BLaER1 treated with 17β-estradiol and CSF1 and Interleukin-3, amounts not matched to agents 10 nM and 100 nM (cell line): ENCODE measurements around the gene FIBIN.
"Not testable (repeated sequence)": the region's sequence is repeated elsewhere in the genome, so short reads cannot be mapped to it uniquely, and the experiment has no call there.

Source experiments
- H3K27ac ChIP-seq, 11 experiments: shearing (Covaris generic); formaldehyde crosslinking; 2 replicates each; pipeline ENCODE4 v1.8.1; 2022
- H3K27me3 ChIP-seq, 11 experiments: shearing (Covaris generic); formaldehyde crosslinking; 2 replicates each; pipeline ENCODE4 v1.8.1; 2022
- H3K36me3 ChIP-seq, 11 experiments: shearing (Covaris generic); formaldehyde crosslinking; 2 replicates each; pipeline ENCODE4 v1.8.1; 2022
- H3K4me1 ChIP-seq, 10 experiments: shearing (Covaris generic); formaldehyde crosslinking; 2 replicates each; pipeline ENCODE4 v1.8.1; 2022
- H3K4me2 ChIP-seq, 11 experiments: shearing (Covaris generic); formaldehyde crosslinking; 2 replicates each; pipeline ENCODE4 v1.8.1; 2022
- H3K4me3 ChIP-seq, 10 experiments: shearing (Covaris generic); formaldehyde crosslinking; 2 replicates each; pipeline ENCODE4 v1.8.1; 2022
- H3K9ac ChIP-seq, 11 experiments: shearing (Covaris generic); formaldehyde crosslinking; 2 replicates each; pipeline ENCODE4 v1.8.1; 2022
- H3K9me3 ChIP-seq, 11 experiments: shearing (Covaris generic); formaldehyde crosslinking; replicated peaks in 1 of 11; 2 replicates each; pipeline ENCODE4 v1.8.1; 2022
- H4K20me1 ChIP-seq, 11 experiments: shearing (Covaris generic); formaldehyde crosslinking; 2 replicates each; pipeline ENCODE4 v1.8.1; 2022
- Cebpa-rat ChIP-seq, 11 experiments: shearing (Covaris generic); IDR thresholded peaks; 2 replicates each; pipeline ENCODE4 v1.8.1; 2022

Gene FIBIN

GRCh38 chr11:26951809-26952515, 42.0 kb upstream of the FIBIN start:
- Histone ChIP-seq H4K20me1 (no peaks in the 10 kb centered on the region), H3K27ac (no peak overlapping the region), H3K4me3 (no peak overlapping the region), H3K9me3 (no peaks in the 10 kb centered on the region), H3K27me3 (no peaks in the 10 kb centered on the region), H3K4me1 (peaks cover 0 to 8% (median 0%) of the 10 kb centered on the region in 10 experiments; a peak in 2 of 20 replicates), H3K4me2 (no peak overlapping the region), H3K36me3 (no peaks in the 10 kb centered on the region), H3K9ac (no peak overlapping the region)
- TF ChIP-seq Cebpa-rat (IDR thresholded peaks at IDR 0.05) = no peak

GRCh38 chr11:26953770-26954392, 40.0 kb upstream of the FIBIN start:
- H3K36me3 ChIP-seq = no peaks in the 10 kb centered on the region
- 0 out of 22 replicates have a peak, but pooled peaks cover 0 to under 1% (median 0%) of the 10 kb centered on the region in 11 experiments for H3K9me3 ChIP-seq
- no peak for TF ChIP-seq Cebpa-rat (IDR thresholded peaks at IDR 0.05)
- H3K9ac ChIP-seq = no peak overlapping the region
- peaks cover 0 to 8% (median 0%) of the 10 kb centered on the region in 10 experiments; a peak in 1 of 20 replicates for H3K4me1 ChIP-seq
- H4K20me1 ChIP-seq = no peaks in the 10 kb centered on the region
- H3K27ac ChIP-seq = no peak overlapping the region
- no peak overlapping the region for H3K4me3 ChIP-seq
- H3K4me2 ChIP-seq = no peak overlapping the region; a peak in 1 of 22 replicates
- no peaks in the 10 kb centered on the region for H3K27me3 ChIP-seq

GRCh38 chr11:26958005-26958701, 35.8 kb upstream of the FIBIN start:
- H3K9ac ChIP-seq = no peak overlapping the region
- no peaks in the 10 kb centered on the region for H4K20me1 ChIP-seq
- H3K4me3 ChIP-seq = no peak overlapping the region
- no peak for TF ChIP-seq Cebpa-rat (IDR thresholded peaks at IDR 0.05)
- no peaks in the 10 kb centered on the region for H3K4me1 ChIP-seq
- no peak overlapping the region for H3K4me2 ChIP-seq
- 0 out of 22 replicates have a peak, but pooled peaks cover 0 to 3% (median 0%) of the 10 kb centered on the region in 11 experiments for H3K9me3 ChIP-seq
- no peaks in the 10 kb centered on the region for H3K36me3 ChIP-seq
- no peak overlapping the region for H3K27ac ChIP-seq
- H3K27me3 ChIP-seq = no peaks in the 10 kb centered on the region

- Histone ChIP-seq H3K4me1 (no peaks in the 10 kb centered on the region), H3K27ac (no peak overlapping the region), H3K27me3 (no peaks in the 10 kb centered on the region), H3K9ac (no peak overlapping the region), H4K20me1 (no peaks in the 10 kb centered on the region), H3K9me3 (0 out of 22 replicates have a peak, but pooled peaks cover 0 to 3% (median 0%) of the 10 kb centered on the region in 11 experiments), H3K4me2 (no peak overlapping the region), H3K36me3 (no peaks in the 10 kb centered on the region), H3K4me3 (no peak overlapping the region)
- TF ChIP-seq Cebpa-rat (IDR thresholded peaks at IDR 0.05) = no peak
Measured at GRCh38 chr11:26958702-26959049, 35.2 kb upstream of the FIBIN start.

- Histone ChIP-seq H3K27ac (no peak overlapping the region), H4K20me1 (no peaks in the 10 kb centered on the region), H3K4me3 (no peak overlapping the region), H3K4me1 (no peaks in the 10 kb centered on the region), H3K27me3 (no peaks in the 10 kb centered on the region), H3K9ac (no peak overlapping the region), H3K9me3 (0 out of 22 replicates have a peak, but pooled peaks cover 0 to 3% (median 0%) of the 10 kb centered on the region in 11 experiments), H3K4me2 (no peak overlapping the region), H3K36me3 (no peaks in the 10 kb centered on the region)
- TF ChIP-seq Cebpa-rat (IDR thresholded peaks at IDR 0.05) = no peak
Measured at GRCh38 chr11:26960281-26960680, 33.6 kb upstream of the FIBIN start.

GRCh38 chr11:26963764-26964163, 30.1 kb upstream of the FIBIN start:
- Histone ChIP-seq H3K36me3 (no peaks in the 10 kb centered on the region), H3K27ac (no peak overlapping the region), H3K4me1 (no peaks in the 10 kb centered on the region), H3K27me3 (no peaks in the 10 kb centered on the region), H3K9ac (no peak overlapping the region), H3K4me2 (no peak overlapping the region), H3K9me3 (0 out of 22 replicates have a peak, but pooled peaks cover 0 to 3% (median 0%) of the 10 kb centered on the region in 11 experiments), H4K20me1 (no peaks in the 10 kb centered on the region), H3K4me3 (no peak overlapping the region)
- no peak for TF ChIP-seq Cebpa-rat (IDR thresholded peaks at IDR 0.05)

DNA sequence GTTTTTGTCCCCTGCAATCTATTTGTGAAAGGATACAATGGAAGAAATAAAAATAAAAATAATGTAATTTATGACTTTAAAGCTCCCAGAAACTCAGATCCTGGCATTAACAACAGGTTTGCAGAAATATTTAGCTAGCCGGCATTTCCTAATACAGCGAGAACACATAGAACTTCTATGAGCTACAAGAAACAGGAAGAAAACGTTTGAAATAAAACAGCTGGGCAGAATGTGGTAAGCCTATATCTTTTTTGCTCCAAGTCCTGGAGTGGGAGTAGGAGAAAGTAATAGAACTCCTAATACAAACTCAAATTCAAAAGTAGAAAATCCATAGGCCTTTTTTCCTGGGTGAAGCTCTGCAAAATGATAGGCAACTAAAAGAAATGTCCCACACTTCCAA, 29.6 kb upstream of the FIBIN start:
- Histone ChIP-seq H3K4me1 (no peaks in the 10 kb centered on the region), H4K20me1 (no peaks in the 10 kb centered on the region), H3K9ac (no peak overlapping the region), H3K9me3 (no peaks in the 10 kb centered on the region), H3K27ac (no peak overlapping the region), H3K4me2 (no peak overlapping the region), H3K4me3 (no peak overlapping the region), H3K36me3 (no peaks in the 10 kb centered on the region), H3K27me3 (no peaks in the 10 kb centered on the region)
- no peak for TF ChIP-seq Cebpa-rat (IDR thresholded peaks at IDR 0.05)

GRCh38 chr11:26964847-26965485, 28.9 kb upstream of the FIBIN start:
- not testable (repeated sequence) for H3K4me2 ChIP-seq, H3K36me3 ChIP-seq, H3K9ac ChIP-seq, H3K4me1 ChIP-seq, H3K9me3 ChIP-seq, H3K27me3 ChIP-seq, H3K27ac ChIP-seq, H4K20me1 ChIP-seq, H3K4me3 ChIP-seq

DNA sequence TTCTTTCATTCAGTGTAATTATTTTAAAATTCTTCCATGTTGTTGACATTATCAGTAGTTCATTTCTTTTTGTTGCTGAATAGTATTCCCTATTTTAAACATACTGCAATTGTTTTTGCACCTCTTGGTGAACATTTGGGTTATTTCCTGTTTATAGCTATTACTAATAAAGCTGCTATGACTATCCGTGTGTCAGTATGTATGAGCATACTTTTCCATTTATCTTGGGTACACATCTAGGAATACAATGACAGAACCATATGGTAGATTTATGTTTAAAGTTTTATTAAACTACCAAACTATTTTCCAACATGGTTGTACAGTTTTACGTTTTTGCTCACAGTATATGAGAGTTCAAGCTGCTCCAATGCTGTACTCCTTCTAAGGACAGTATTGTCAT, 22.0 kb upstream of the FIBIN start:
- no peaks in the 10 kb centered on the region for H3K27me3 ChIP-seq
- no peaks in the 10 kb centered on the region for H3K36me3 ChIP-seq
- TF ChIP-seq Cebpa-rat (IDR thresholded peaks at IDR 0.05) = no peak
- no peaks in the 10 kb centered on the region for H4K20me1 ChIP-seq
- no peaks in the 10 kb centered on the region for H3K4me1 ChIP-seq
- H3K9me3 ChIP-seq = no peaks in the 10 kb centered on the region
- no peak overlapping the region for H3K4me2 ChIP-seq
- no peak overlapping the region for H3K27ac ChIP-seq
- no peak overlapping the region for H3K9ac ChIP-seq
- no peak overlapping the region for H3K4me3 ChIP-seq
